Caki2 (cell line): ENCODE data around the gene OR10G2. TPM values are rescaled to one million over a fixed set of nuclear protein-coding genes. Genes with fewer than 3 reads are reported as not detected.
"Not testable (repeated sequence)": the region's sequence is repeated elsewhere in the genome, so short reads cannot be mapped to it uniquely, and the experiment has no call there.

Source experiments
- DNase-seq: peaks from one replicate; pipeline ENCODE4 v3.0.0-alpha.2; 2015; ENCODE audit warnings: low read depth
- in situ Hi-C: cut with HindIII; loops from 2 replicates; pipeline ENCODE4 v1.10.0; 2016; ENCODE audit warnings: low sequenced_read_pairs, low pct_unique_long_range_greater_than_20kb, mixed read lengths
- total RNA-seq: library from RNA; depleted of rRNA; stranded (reverse); fragments of >200 nt; shearing (Covaris generic); gene quantifications from 2 replicates; pipeline ENCODE4 v1.2.3, GENCODE V29; 2014; ENCODE audit warnings: low replicate concordance; rRNA removed

The OR10G2 gene, protein sequence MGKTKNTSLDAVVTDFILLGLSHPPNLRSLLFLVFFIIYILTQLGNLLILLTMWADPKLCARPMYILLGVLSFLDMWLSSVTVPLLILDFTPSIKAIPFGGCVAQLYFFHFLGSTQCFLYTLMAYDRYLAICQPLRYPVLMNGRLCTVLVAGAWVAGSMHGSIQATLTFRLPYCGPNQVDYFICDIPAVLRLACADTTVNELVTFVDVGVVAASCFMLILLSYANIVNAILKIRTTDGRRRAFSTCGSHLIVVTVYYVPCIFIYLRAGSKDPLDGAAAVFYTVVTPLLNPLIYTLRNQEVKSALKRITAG
- not detected in 2 replicates for total RNA-seq

DNA sequence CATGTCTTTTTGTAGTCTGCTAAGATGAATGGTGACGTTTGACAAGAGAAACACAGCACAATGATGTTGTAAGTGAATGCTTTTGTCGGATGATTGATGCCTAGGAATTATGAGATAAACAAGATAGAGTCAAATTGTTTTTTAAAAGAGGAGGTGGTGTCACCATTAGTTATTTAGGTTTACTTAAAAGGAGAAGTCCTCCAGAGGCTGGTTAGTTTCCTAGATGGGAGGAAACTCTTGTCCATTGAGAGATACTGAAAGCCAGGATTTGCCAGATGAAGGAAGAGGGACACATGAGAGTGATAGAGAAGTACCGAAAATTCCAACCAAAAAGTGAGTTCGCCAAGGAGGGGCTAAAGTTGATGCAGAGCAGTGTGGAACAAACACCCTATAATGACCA, at the start of gene OR10G2:
Gene OR10G2, minus strand, starts transcription at position 101 of the 400 bp plus-strand sequence. Its CDS starts 98 bp downstream, at position 3.
- in situ Hi-C loops: no loop called here
- no peak for DNase-seq

GRCh38 chr14:21680072-21680471, 45.3 kb upstream of the OR10G2 start:
- DNase-seq: no peak
- in situ Hi-C loops: no loop called here

DNA sequence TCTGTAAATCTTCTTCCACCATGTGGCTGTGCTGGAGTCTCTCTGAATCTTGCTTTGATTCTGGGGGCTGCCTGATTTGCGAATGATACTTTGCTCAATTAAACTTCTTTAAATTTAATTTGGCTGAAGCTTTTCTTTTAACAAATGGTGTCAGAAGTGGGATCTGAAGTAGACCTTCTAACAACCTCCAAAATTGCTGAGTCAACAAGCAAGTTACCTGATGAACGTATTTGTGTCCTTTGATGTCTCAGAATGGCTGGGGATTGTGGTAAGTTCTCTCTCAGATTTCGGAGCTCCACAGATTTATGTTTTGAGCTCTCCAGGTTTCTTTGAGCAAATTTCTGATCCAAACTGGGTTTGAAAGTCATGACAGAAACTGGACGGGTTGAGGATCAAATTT, 40.8 kb upstream of the OR10G2 start:
- in situ Hi-C loops: no loop called here
- no peak for DNase-seq

DNA sequence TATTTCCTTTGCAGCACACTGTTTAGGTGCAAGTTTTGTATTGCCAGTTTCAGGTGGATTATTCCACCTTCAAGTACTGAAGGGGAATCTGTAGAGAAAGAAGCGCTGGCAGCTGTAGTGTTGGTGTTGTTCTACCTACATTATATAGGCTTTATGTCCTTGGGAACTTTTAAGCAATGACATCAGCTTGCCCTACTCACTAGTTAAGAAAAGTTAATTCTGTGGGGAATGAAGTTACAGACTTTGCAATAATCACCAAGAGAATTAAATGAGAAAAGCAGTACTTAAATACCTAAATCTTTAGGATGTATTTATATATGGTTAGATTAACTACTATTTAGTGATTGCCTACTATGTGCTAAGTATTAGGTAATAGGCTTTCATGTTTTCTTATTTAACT, 39.0 kb upstream of the OR10G2 start, which contains the start of gene OR4E1:
Gene OR4E1, minus strand, starts transcription at position 101 of the 400 bp plus-strand sequence. CDS start 2,883 bp downstream, outside the sequence.
- DNase-seq: no peak
- in situ Hi-C loops: no loop called here

- in situ Hi-C loops: no loop called here
Measured at GRCh38 chr14:21672116-21672515, 37.4 kb upstream of the OR10G2 start.

DNA sequence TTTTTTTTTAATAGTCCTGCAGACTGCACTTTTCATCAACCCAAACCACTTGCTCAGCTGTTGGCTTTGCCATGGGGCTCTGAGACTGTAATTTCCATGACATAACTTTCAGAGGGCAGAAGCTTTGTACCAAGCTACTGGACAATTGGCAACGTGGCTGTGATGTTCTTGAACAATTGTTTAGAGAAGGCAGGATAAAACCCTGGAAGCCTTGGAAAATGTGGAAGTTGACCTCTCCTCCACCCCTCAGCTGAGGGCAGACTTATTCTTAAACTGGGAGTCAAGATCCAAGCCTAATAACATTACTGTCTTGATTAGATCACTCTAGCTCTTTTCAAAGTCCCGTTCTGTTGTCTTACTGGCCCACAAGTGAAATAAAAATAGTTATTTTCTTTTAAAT, 36.6 kb upstream of the OR10G2 start:
- no peak for DNase-seq
- in situ Hi-C loops: no loop called here

More at GRCh38 chr14:21672116-21672515, 37.4 kb upstream of the OR10G2 start:
- no peak for DNase-seq

GRCh38 chr14:21669284-21669683, 34.5 kb upstream of the OR10G2 start:
- in situ Hi-C loops: no loop called here
- no peak for DNase-seq

DNA sequence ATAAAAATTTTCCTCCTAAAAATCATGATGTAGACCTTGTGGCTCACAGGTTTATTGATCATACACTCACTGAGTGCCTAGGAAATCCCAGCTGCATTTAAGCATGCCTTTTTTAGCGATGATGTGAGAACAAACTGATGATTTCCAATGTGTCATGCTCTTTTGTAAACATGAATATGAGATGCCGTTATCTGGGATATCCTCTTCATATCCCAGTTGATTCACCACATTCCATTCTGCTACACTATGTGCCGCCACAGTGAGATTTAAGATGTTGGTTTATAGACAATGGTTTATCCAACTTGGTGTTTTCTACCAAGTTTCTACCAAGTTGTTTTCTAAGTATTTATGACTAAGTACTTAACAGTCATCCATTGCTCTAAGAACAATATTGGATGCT, 33.6 kb upstream of the OR10G2 start:
- in situ Hi-C loops: no loop called here
- peak; percentile 20 for DNase-seq

DNA sequence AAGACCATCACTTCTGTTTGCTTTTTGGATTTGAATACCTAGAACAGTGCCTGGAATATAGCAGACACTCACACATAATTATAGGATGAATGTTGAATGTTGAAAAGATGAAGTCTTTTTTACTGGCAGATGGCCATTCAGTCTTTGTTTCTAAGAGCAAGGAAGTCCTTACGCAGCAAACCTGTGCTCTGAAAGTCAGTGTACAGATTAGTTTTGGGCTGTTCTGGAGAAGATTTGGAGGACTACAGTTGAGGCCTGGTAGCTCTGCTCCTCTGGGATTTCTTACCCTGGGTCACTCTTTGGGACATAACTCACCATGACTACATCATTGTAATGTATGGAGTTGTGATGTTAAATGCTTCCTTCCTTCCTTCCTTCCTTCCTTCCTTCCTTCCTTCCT, 22.2 kb upstream of the OR10G2 start:
- no peak for DNase-seq
- in situ Hi-C loops: no loop called here

- in situ Hi-C loops: no loop called here
- DNase-seq: no peak
Measured at GRCh38 chr14:21654215-21654614, 19.5 kb upstream of the OR10G2 start.

GRCh38 chr14:21653331-21653885, 18.7 kb upstream of the OR10G2 start, which contains the start of gene OR4E2:
Gene OR4E2 (plus strand): TSS chr14:21653835. CDS start chr14:21665083, 11,248 bp downstream.
- in situ Hi-C loops: no loop called here
- no peak for DNase-seq

- in situ Hi-C loops: no loop called here
- no peak for DNase-seq
Measured at GRCh38 chr14:21652209-21652808, 17.6 kb upstream of the OR10G2 start.

- peak; percentile 2 for DNase-seq
- in situ Hi-C loops: no loop called here
Measured at GRCh38 chr14:21647380-21647779, 12.6 kb upstream of the OR10G2 start.

DNA sequence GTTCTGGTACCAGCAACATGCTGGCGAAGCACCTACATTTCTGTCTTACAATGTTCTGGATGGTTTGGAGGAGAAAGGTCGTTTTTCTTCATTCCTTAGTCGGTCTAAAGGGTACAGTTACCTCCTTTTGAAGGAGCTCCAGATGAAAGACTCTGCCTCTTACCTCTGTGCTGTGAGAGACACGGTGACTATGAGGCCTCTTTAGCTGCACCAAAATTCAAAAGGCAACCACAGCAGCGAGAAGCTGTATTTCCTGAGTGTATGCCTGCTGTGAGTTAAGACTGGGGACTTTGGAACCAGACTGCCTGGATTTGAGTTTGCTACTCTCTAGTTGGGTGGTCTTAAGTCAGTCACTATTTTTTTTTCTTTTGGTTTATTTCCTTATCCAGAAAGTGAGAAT, 8.7 kb upstream of the OR10G2 start:
- no peak for DNase-seq
- in situ Hi-C loops: no loop called here

DNA sequence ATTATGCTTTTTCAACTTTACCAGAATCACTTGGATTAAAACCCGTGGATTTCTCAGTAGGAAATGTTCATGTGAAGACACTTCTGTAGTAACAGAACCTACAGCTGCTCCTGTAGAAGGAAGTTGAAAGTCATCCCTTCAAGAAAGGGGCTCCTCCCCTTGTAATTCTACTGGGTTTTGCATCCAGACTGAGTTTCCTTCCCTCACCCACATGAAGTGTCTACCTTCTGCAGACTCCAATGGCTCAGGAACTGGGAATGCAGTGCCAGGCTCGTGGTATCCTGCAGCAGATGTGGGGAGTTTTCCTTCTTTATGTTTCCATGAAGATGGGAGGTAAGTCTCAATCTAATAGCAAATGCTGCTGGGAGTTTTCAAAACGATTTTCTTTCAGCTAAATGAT, 7.9 kb upstream of the OR10G2 start:
- no peak for DNase-seq
- in situ Hi-C loops: no loop called here

- in situ Hi-C loops: no loop called here
- no peak for DNase-seq
Measured at GRCh38 chr14:21631084-21631483, 3.7 kb downstream of the OR10G2 start.

DNA sequence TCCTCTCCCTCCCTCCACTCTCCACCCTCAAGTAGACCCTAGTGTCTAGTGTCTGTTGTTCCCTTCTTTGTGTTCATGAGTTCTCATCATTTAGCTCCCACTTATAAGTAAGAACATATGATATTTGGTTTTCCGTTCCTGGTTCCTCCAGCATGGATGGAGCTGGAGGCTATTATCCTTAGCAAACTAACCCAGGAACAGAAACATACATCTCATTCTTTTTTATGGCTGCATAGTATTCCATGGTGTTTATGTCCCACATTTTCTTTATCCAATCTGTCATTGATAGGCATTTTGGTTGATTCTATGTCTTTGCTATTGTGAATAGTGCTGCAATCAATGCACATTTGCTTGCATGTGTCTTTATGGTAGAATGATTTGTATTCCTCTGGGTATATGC, 4.2 kb downstream of the OR10G2 start:
- in situ Hi-C loops, DNase-seq: not testable (repeated sequence)

DNA sequence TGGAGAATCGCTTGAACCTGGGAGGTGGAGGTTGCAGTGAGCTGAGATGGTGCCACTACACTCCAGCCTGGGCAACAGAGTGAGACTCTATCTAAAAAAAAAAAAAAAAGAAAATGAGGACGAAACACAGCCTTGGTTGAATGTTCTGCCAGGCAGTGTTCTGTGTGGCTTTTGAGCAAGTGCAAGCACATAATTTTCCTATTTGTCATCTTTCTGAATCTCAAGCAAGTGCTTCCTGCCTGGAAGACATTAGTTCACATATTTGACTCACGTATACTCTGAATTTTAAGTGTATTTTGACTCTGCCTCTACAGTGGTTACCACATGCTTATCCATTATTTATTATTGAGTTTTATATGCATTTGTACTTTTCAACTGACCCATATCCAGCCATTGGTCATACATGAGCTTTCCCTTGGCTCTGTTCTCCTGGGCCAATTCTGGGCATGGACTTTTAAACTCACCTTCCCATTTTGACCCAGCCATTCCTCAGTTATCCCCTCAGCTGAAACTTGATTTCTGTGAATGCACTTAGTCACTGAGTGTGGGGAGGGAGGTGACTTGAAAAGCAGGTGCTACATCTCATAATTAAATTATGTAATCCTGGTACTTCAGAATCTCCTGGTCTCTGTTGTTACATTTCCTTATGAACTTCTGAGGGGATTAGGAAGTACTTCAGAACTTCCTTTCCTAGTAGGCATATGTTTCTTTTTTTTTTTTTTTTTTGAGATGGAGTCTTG, 8.1 kb downstream of the OR10G2 start:
- DNase-seq: no peak
- in situ Hi-C loops: no loop called here

DNA sequence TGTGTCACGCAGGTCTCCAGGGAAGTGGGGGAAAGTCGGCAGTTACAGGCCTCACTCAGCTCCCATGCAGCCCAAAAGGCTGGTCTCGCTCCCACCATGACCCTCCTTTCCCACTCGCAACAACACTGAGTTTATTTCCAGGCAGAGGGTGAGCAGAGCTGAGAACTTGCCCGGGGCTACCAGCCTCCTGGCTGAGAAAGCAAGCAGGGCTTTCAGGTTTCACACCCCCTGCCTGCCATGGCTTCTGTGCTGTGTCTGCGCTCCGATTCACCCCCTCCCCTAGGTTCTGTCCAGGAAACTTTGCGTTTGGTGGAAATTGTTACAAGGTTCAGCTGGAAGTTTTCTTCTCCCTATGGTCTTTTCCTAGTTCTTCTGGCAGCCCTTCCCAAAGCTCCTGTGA, 17.1 kb downstream of the OR10G2 start:
- DNase-seq: no peak
- in situ Hi-C loops: no loop called here
